Naive thymus-derived CD8-positive, alpha-beta T cell (primary cell): ENCODE measurements around the gene SNRPF. TPM values are rescaled to one million over a fixed set of nuclear protein-coding genes. Genes with fewer than 3 reads are reported as not detected.
A peak's percentile ranks its signal among the peaks of the same experiment; 100 is the strongest.
"Not testable (repeated sequence)": the region's sequence is repeated elsewhere in the genome, so short reads cannot be mapped to it uniquely, and the experiment has no call there.

Source experiments
- ATAC-seq, 2 donors: fragments of 150-1000 bp; cut with Tn5 transposase in 1 of 2; sonication (Bioruptor Pico), chemical (Tn5 transposase) in 1 of 2; 1 replicate in 1 of 2; 2 replicates in 1 of 2; pipeline ENCODE4 v1.10.0; 2021; ENCODE audit warnings: mild to moderate bottlenecking in 2 of 2, moderate library complexity in 2 of 2
- POLR2A ChIA-PET: fragments of 350-600 bp; sonication (Branson Sonifier 250); formaldehyde crosslinking; loops from one replicate; lab custom pipeline; 2021; ENCODE audit warnings: antibody characterized with exemption; lab: Charles Lee
- DNase-seq, 10 donors: peaks; one replicate each; pipeline versions ENCODE4 v3.0.0 to v3.0.0-alpha.2; 2020 to 2022
- H3K27ac Mint-ChIP-seq, 10 donors: one replicate each; pipeline ENCODE4 v1.8.0; 2020 to 2022; ENCODE audit warnings: mild to moderate bottlenecking in 10 of 10, mixed read lengths in 10 of 10, moderate library complexity in 4 of 10, inconsistent platforms in 1 of 10
- H3K27me3 Mint-ChIP-seq, 5 donors: one replicate each; pipeline ENCODE4 v1.8.0; 2021 to 2022; ENCODE audit warnings: mixed read lengths in 5 of 5
- H3K36me3 Mint-ChIP-seq, 3 donors: one replicate each; pipeline ENCODE4 v1.8.0; 2020 to 2022; ENCODE audit warnings: mixed read lengths in 3 of 3, mild to moderate bottlenecking in 2 of 3, inconsistent platforms in 1 of 3
- H3K4me1 Mint-ChIP-seq, 4 donors: one replicate each; pipeline ENCODE4 v1.8.0; 2021 to 2022; ENCODE audit warnings: mixed read lengths in 4 of 4
- H3K4me3 Mint-ChIP-seq, 10 donors: one replicate each; pipeline ENCODE4 v1.8.0; 2020 to 2022; ENCODE audit warnings: mild to moderate bottlenecking in 10 of 10, mixed read lengths in 10 of 10, moderate library complexity in 6 of 10, inconsistent platforms in 1 of 10
- H3K9me3 Mint-ChIP-seq, 9 donors: one replicate each; pipeline ENCODE4 v1.8.0; 2020 to 2022; ENCODE audit warnings: mixed read lengths in 9 of 9, mild to moderate bottlenecking in 3 of 9, inconsistent platforms in 1 of 9, moderate library complexity in 1 of 9
- polyA plus RNA-seq, 3 donors: library from polyadenylated mRNA; unstranded; fragments of 300-500 nt; fragmentation: Illumina TruSeq; gene quantifications; one replicate each; pipeline ENCODE4 v1.2.3, GENCODE V29; 2021
- total RNA-seq, 8 experiments: library from RNA in 2 of 8; stranded (reverse) in 2 of 8; gene quantifications; one replicate each; pipeline ENCODE4 v1.2.3 and lab custom pipeline; 2021 to 2026

SNRPF gene
- total RNA-seq (10 to 100 TPM; 26.5 to 31.4 TPM), polyA plus RNA-seq (10 to 100 TPM; 47.8 to 62.3 (median 58.6) TPM), total RNA-seq (lab: John Stamatoyannopoulos, UW) (21.1 to 81.8 (median 26.1) reads per million in 6 experiments)

- Mint-ChIP-seq H3K27ac (peak within 1 kb of the TSS in 4 of 10 donors; percentile 7 to 48 (median 24)), H3K36me3 (peaks cover 0 to 27% (median 21%) of the 10 kb centered on the region in 3 donors), H3K27me3 (peaks cover 0 to 11% (median 3%) of the 10 kb centered on the region in 5 donors), H3K4me1 (peaks cover 13 to 27% (median 19%) of the 10 kb centered on the region in 4 donors), H3K4me3 (no peak within 1 kb of the TSS), H3K9me3 (no peaks in the 10 kb centered on the region)
- ATAC-seq (peak; percentile 90 to 93), DNase-seq (peak; percentile 79 to 98 (median 94))
- POLR2A ChIA-PET, result interaction anchor here (0.6 to 2.2 kb wide), 4 partner anchors 84 to 1739 kb away, joined by 3 to 9 read pairs (median 4); partner anchors contain the start of genes AMDHD1, CCDC38 and LTA4H
These were observed at the start of gene SNRPF for GRCh38 chr12:95858451-95859343. Gene SNRPF, plus strand, starts transcription at chr12:95858952. Its CDS starts 122 bp downstream, at chr12:95859074.

- H3K9me3 Mint-ChIP-seq, result no peaks in the 10 kb centered on the region
- H3K27me3 Mint-ChIP-seq, result peaks cover 5 to 38% (median 23%) of the 10 kb centered on the region in 5 donors
- POLR2A ChIA-PET, result no interaction called here
- H3K27ac Mint-ChIP-seq, result no peak overlapping the region
- H3K4me1 Mint-ChIP-seq, result no peaks in the 10 kb centered on the region
- ATAC-seq, result no peak
- no peak for DNase-seq
- H3K4me3 Mint-ChIP-seq, result no peak overlapping the region
- no peaks in the 10 kb centered on the region for H3K36me3 Mint-ChIP-seq
These were observed 49.6 kb upstream of the SNRPF start for GRCh38 chr12:95809000-95809680.

- Mint-ChIP-seq H3K36me3 (no peaks in the 10 kb centered on the region), H3K4me1 (no peaks in the 10 kb centered on the region), H3K4me3 (no peak overlapping the region), H3K27ac (no peak overlapping the region), H3K9me3 (no peaks in the 10 kb centered on the region), H3K27me3 (peaks cover 6 to 29% (median 23%) of the 10 kb centered on the region in 5 donors)
- POLR2A ChIA-PET, result no interaction called here
- ATAC-seq (no peak), DNase-seq (no peak)
These were observed 48.3 kb upstream of the SNRPF start for GRCh38 chr12:95810411-95810810.

GRCh38 chr12:95812155-95812554, 46.6 kb upstream of the SNRPF start:
- POLR2A ChIA-PET, H3K36me3 Mint-ChIP-seq: not testable (repeated sequence)

GRCh38 chr12:95815632-95816212, 43.0 kb upstream of the SNRPF start:
- H3K27ac Mint-ChIP-seq, result no peak overlapping the region
- no peaks in the 10 kb centered on the region for H3K9me3 Mint-ChIP-seq
- peaks cover 6 to 27% (median 14%) of the 10 kb centered on the region in 5 donors for H3K27me3 Mint-ChIP-seq
- no peaks in the 10 kb centered on the region for H3K4me1 Mint-ChIP-seq
- H3K4me3 Mint-ChIP-seq, result no peak overlapping the region
- H3K36me3 Mint-ChIP-seq, result no peaks in the 10 kb centered on the region
- POLR2A ChIA-PET, result no interaction called here
- ATAC-seq (no peak), DNase-seq (peak in 1 of 10 donors; percentile 6)

More at GRCh38 chr12:95812155-95812554, 46.6 kb upstream of the SNRPF start:
- not testable (repeated sequence) for H3K4me3 Mint-ChIP-seq, ATAC-seq, DNase-seq, H3K9me3 Mint-ChIP-seq, H3K27ac Mint-ChIP-seq, H3K4me1 Mint-ChIP-seq
- peaks cover 6 to 29% (median 20%) of the 10 kb centered on the region in 5 donors for H3K27me3 Mint-ChIP-seq

- POLR2A ChIA-PET, result no interaction called here
- no peak for ATAC-seq
These were observed 38.6 kb upstream of the SNRPF start for GRCh38 chr12:95820096-95820703.

GRCh38 chr12:95829395-95829794, 29.4 kb upstream of the SNRPF start:
- Mint-ChIP-seq H3K9me3 (no peaks in the 10 kb centered on the region), H3K4me3 (no peak overlapping the region), H3K4me1 (no peaks in the 10 kb centered on the region), H3K36me3 (no peaks in the 10 kb centered on the region), H3K27me3 (peaks cover 1 to 31% (median 11%) of the 10 kb centered on the region in 5 donors), H3K27ac (no peak overlapping the region)
- DNase-seq (no peak), ATAC-seq (no peak)
- POLR2A ChIA-PET, result no interaction called here

More at GRCh38 chr12:95820096-95820703, 38.6 kb upstream of the SNRPF start:
- H3K9me3 Mint-ChIP-seq, result no peaks in the 10 kb centered on the region
- no peaks in the 10 kb centered on the region for H3K36me3 Mint-ChIP-seq
- H3K4me1 Mint-ChIP-seq, result no peaks in the 10 kb centered on the region
- H3K27ac Mint-ChIP-seq, result no peak overlapping the region
- H3K27me3 Mint-ChIP-seq, result peaks cover 0 to 29% (median 14%) of the 10 kb centered on the region in 5 donors
- H3K4me3 Mint-ChIP-seq, result no peak overlapping the region
- DNase-seq, result no peak

GRCh38 chr12:95830335-95831089, 28.2 kb upstream of the SNRPF start:
- no peak overlapping the region for H3K4me3 Mint-ChIP-seq
- no peaks in the 10 kb centered on the region for H3K9me3 Mint-ChIP-seq
- POLR2A ChIA-PET, result no interaction called here
- DNase-seq (no peak), ATAC-seq (no peak)
- no peak overlapping the region for H3K27ac Mint-ChIP-seq
- no peaks in the 10 kb centered on the region for H3K36me3 Mint-ChIP-seq
- no peaks in the 10 kb centered on the region for H3K4me1 Mint-ChIP-seq
- H3K27me3 Mint-ChIP-seq, result peaks cover 1 to 31% (median 11%) of the 10 kb centered on the region in 5 donors

- DNase-seq, result no peak
- Mint-ChIP-seq H3K27me3 (peaks cover 5 to 34% (median 21%) of the 10 kb centered on the region in 5 donors), H3K27ac (no peak overlapping the region), H3K36me3 (no peaks in the 10 kb centered on the region), H3K4me1 (peaks cover 4 to 8% (median 6%) of the 10 kb centered on the region in 4 donors), H3K9me3 (peaks cover 0 to 1% (median 0%) of the 10 kb centered on the region in 9 donors), H3K4me3 (no peak overlapping the region)
- POLR2A ChIA-PET, result no interaction called here
- ATAC-seq, result no peak
These were observed 24.2 kb upstream of the SNRPF start for GRCh38 chr12:95834572-95834971.

- POLR2A ChIA-PET, result no interaction called here
- Mint-ChIP-seq H3K36me3 (no peaks in the 10 kb centered on the region), H3K27ac (no peak overlapping the region), H3K4me3 (no peak overlapping the region), H3K9me3 (peaks cover 0 to 1% (median 0%) of the 10 kb centered on the region in 9 donors), H3K4me1 (peaks cover 4 to 8% (median 6%) of the 10 kb centered on the region in 4 donors), H3K27me3 (peaks cover 4 to 24% (median 15%) of the 10 kb centered on the region in 5 donors)
- no peak for DNase-seq
- ATAC-seq, result no peak
These were observed 22.6 kb upstream of the SNRPF start for GRCh38 chr12:95836185-95836609.

GRCh38 chr12:95836630-95837239, 22.0 kb upstream of the SNRPF start:
- Mint-ChIP-seq H3K27me3 (peaks cover 4 to 23% (median 11%) of the 10 kb centered on the region in 5 donors), H3K27ac (no peak overlapping the region), H3K36me3 (no peaks in the 10 kb centered on the region), H3K4me3 (no peak overlapping the region), H3K4me1 (peaks cover 4 to 8% (median 6%) of the 10 kb centered on the region in 4 donors), H3K9me3 (peaks cover 0 to 1% (median 0%) of the 10 kb centered on the region in 9 donors)
- ATAC-seq (no peak), DNase-seq (no peak)
- POLR2A ChIA-PET, result no interaction called here
